ENCODE data around the gene TSHZ1.
A peak's percentile ranks its signal among the peaks of the same experiment; 100 is the strongest.

TSHZ1 gene

GRCh38 chr18:75210274-75211001 is at the start of gene TSHZ1:
TSHZ1 (plus strand) TSS chr18:75210797; CDS start chr18:75211877, 1,080 bp downstream.
- peak; percentile 95 for DNase-seq

GRCh38 chr18:75161256-75162028 is 49.2 kb upstream of the TSHZ1 start:
- peak; percentile 84 for DNase-seq

GRCh38 chr18:75162467-75162866 is 48.1 kb upstream of the TSHZ1 start:
- no peak for DNase-seq

GRCh38 chr18:75162978-75163377 is 47.6 kb upstream of the TSHZ1 start:
- DNase-seq: no peak

GRCh38 chr18:75163736-75164135 is 46.9 kb upstream of the TSHZ1 start:
- no peak for DNase-seq

- no peak for DNase-seq
Observed at GRCh38 chr18:75164479-75164878, 46.1 kb upstream of the TSHZ1 start.

GRCh38 chr18:75165926-75166325 is 44.7 kb upstream of the TSHZ1 start:
- no peak for DNase-seq

- DNase-seq: no peak
Observed at GRCh38 chr18:75167137-75167536, 43.5 kb upstream of the TSHZ1 start.

GRCh38 chr18:75167759-75168618 is 42.6 kb upstream of the TSHZ1 start:
- no peak for DNase-seq

GRCh38 chr18:75168619-75169018 is 42.0 kb upstream of the TSHZ1 start:
- DNase-seq: no peak

- no peak for DNase-seq
Observed at GRCh38 chr18:75169411-75169810, 41.2 kb upstream of the TSHZ1 start.

- no peak for DNase-seq
Observed at GRCh38 chr18:75170022-75170789, 40.4 kb upstream of the TSHZ1 start.

- no peak for DNase-seq
Observed at GRCh38 chr18:75170916-75171315, 39.7 kb upstream of the TSHZ1 start.

GRCh38 chr18:75172299-75173124 is 38.1 kb upstream of the TSHZ1 start:
- DNase-seq: no peak

GRCh38 chr18:75173125-75173432 is 37.5 kb upstream of the TSHZ1 start:
- peak; percentile 18 for DNase-seq

GRCh38 chr18:75173738-75174137 is 36.9 kb upstream of the TSHZ1 start:
- DNase-seq: peak; percentile 15

GRCh38 chr18:75176849-75177248 is 33.7 kb upstream of the TSHZ1 start:
- DNase-seq: no peak

- DNase-seq: no peak
Observed at GRCh38 chr18:75178376-75178775, 32.2 kb upstream of the TSHZ1 start.

GRCh38 chr18:75179819-75180600 is 30.6 kb upstream of the TSHZ1 start:
- DNase-seq: no peak

GRCh38 chr18:75183524-75183923 is 27.1 kb upstream of the TSHZ1 start:
- no peak for DNase-seq

- no peak for DNase-seq
Observed at GRCh38 chr18:75183973-75184493, 26.6 kb upstream of the TSHZ1 start.
